VCaP (cell line): ENCODE measurements around the gene CCDC192.

ENCODE experiments used
- H3K27ac ChIP-seq: fragments of 450-650 bp; 2 replicates; pipeline ENCODE4 v1.5.1; 2017
- CTCF ChIP-seq: fragments of 450-650 bp; conservative IDR thresholded peaks from 2 replicates; pipeline ENCODE4 v1.5.1; 2017; ENCODE audit warnings: mild to moderate bottlenecking, moderate library complexity

The CCDC192 gene

GRCh38 chr5:127851964-127852363, 148.8 kb downstream of the CCDC192 start:
- no peak overlapping the region for H3K27ac ChIP-seq
- no peak for TF ChIP-seq CTCF

- TF ChIP-seq CTCF = no peak
- no peak overlapping the region for H3K27ac ChIP-seq
These were observed 151.3 kb downstream of the CCDC192 start for GRCh38 chr5:127854520-127854919.

GRCh38 chr5:127856292-127856691, 153.1 kb downstream of the CCDC192 start:
- no peak overlapping the region for H3K27ac ChIP-seq
- no peak for TF ChIP-seq CTCF

- no peak for TF ChIP-seq CTCF
- H3K27ac ChIP-seq = no peak overlapping the region
These were observed 155.1 kb downstream of the CCDC192 start for GRCh38 chr5:127858116-127858784.

GRCh38 chr5:127860291-127860690, 157.1 kb downstream of the CCDC192 start:
- no peak overlapping the region for H3K27ac ChIP-seq
- TF ChIP-seq CTCF = no peak

- 0 out of 2 replicates have a peak overlapping the region, but pooled peaks have one; percentile 39 for H3K27ac ChIP-seq
- TF ChIP-seq CTCF = no peak
These were observed 160.0 kb downstream of the CCDC192 start for GRCh38 chr5:127863161-127863560.

- no peak for TF ChIP-seq CTCF
These were observed 160.6 kb downstream of the CCDC192 start for GRCh38 chr5:127863610-127864395.

More at GRCh38 chr5:127863610-127864395, 160.6 kb downstream of the CCDC192 start:
- H3K27ac ChIP-seq = peak overlapping the region; percentile 39
